Glutamatergic neuron (in vitro differentiated cells): ENCODE measurements around the gene PCGF3. TPM values are rescaled to one million over a fixed set of nuclear protein-coding genes. Genes with fewer than 3 reads are reported as not detected.

ENCODE experiments used
- DNase-seq: peaks from one replicate; pipeline ENCODE4 v3.0.0; 2022
- H3K27ac Mint-ChIP-seq: one replicate; pipeline ENCODE4 v1.8.0; 2020; ENCODE audit warnings: mild to moderate bottlenecking, mixed read lengths, inconsistent platforms; ENCODE audit not compliant: unreplicated experiment
- H3K27me3 Mint-ChIP-seq: one replicate; pipeline ENCODE4 v1.8.0; 2020; ENCODE audit warnings: mild to moderate bottlenecking, moderate library complexity, mixed read lengths, inconsistent platforms; ENCODE audit not compliant: unreplicated experiment
- H3K36me3 Mint-ChIP-seq: one replicate; pipeline ENCODE4 v1.8.0; 2020; ENCODE audit warnings: mild to moderate bottlenecking, mixed read lengths, inconsistent platforms; ENCODE audit not compliant: unreplicated experiment
- H3K4me1 Mint-ChIP-seq: one replicate; pipeline ENCODE4 v1.8.0; 2020; ENCODE audit warnings: mild to moderate bottlenecking, low read depth, mixed read lengths, inconsistent platforms; ENCODE audit not compliant: unreplicated experiment
- H3K4me3 Mint-ChIP-seq: one replicate; pipeline ENCODE4 v1.8.0; 2020; ENCODE audit warnings: mild to moderate bottlenecking, mixed read lengths, inconsistent platforms; ENCODE audit not compliant: unreplicated experiment
- H3K9me3 Mint-ChIP-seq: one replicate; pipeline ENCODE4 v1.8.0; 2020; ENCODE audit warnings: mild to moderate bottlenecking, moderate library complexity, mixed read lengths, inconsistent platforms; ENCODE audit not compliant: unreplicated experiment
- total RNA-seq: library from RNA; stranded (reverse); fragmentation: NEBNext Ultra II Directional; extraction: Animal tissue kit (Norgen Biotek cat#: 25700); gene quantifications from one replicate; pipeline ENCODE4 v1.2.1, GENCODE V29; 2021; ENCODE audit not compliant: unreplicated experiment
- TF ChIP-seq, protein P1 (sequence below): fragments of 200-600 bp; sonication (generic); IDR thresholded peaks from one replicate; pipeline ENCODE4 v1.5.0; 2021; ENCODE audit not compliant: partially characterized antibody, unreplicated experiment

The PCGF3 gene
- total RNA-seq, 1 donor from 2014 or later, result 122 TPM

DNA sequence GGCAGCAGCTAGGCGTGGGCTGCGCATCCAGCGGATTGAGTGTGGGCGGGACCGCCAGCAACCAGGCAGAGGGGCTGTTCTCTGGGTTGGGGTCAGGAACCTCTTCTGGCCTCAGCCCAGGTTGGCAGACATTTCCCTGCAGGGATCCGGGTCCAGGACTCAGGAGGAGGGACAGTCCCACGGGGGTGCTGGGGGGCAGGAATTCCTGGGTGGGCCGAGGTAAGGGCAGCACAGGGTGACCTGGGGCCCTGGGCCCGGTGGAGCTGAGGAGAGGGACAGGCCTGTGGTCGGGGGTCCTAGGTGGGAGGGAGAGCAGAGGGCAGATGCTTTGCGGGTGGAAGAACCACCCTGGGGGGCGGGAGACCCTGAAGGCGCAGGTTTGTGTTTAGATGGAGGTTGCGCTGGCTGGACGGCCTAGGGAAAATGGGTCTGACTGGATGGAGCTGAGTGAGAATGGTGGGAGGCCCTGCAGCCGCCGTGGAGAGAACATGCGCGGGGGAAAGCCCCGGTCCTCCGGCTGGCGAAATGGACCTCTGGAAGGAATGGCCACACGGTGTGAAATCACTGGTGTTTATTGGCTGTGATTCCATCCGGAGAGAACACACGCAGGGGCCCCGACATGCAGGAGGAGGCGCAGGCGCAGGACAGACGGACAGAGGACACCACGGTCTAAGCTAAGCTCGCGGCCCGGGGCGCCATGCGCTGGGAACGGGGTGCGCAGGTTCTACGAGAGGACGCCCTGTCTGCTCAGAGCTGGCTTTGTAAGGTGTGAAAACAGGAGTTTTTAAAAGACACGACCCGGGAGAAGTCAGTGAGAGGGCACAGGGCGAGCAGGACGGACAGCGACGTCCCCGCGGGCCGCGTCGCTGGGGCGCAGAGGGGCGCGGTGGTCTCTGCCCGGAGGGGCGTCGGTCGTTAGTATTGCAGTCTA lies 79.0 kb downstream of the PCGF3 start:
- H3K27me3 Mint-ChIP-seq, result peaks cover 30% of the 10 kb centered on the region
- peaks cover 3% of the 10 kb centered on the region for H3K36me3 Mint-ChIP-seq
- peak overlapping the region; percentile 74 for H3K4me3 Mint-ChIP-seq
- TF ChIP-seq, protein P1, sequence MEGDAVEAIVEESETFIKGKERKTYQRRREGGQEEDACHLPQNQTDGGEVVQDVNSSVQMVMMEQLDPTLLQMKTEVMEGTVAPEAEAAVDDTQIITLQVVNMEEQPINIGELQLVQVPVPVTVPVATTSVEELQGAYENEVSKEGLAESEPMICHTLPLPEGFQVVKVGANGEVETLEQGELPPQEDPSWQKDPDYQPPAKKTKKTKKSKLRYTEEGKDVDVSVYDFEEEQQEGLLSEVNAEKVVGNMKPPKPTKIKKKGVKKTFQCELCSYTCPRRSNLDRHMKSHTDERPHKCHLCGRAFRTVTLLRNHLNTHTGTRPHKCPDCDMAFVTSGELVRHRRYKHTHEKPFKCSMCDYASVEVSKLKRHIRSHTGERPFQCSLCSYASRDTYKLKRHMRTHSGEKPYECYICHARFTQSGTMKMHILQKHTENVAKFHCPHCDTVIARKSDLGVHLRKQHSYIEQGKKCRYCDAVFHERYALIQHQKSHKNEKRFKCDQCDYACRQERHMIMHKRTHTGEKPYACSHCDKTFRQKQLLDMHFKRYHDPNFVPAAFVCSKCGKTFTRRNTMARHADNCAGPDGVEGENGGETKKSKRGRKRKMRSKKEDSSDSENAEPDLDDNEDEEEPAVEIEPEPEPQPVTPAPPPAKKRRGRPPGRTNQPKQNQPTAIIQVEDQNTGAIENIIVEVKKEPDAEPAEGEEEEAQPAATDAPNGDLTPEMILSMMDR, result no peak
- H3K27ac Mint-ChIP-seq, result no peak overlapping the region
- peaks cover 30% of the 10 kb centered on the region for H3K4me1 Mint-ChIP-seq
- DNase-seq, result no peak
- peaks cover 33% of the 10 kb centered on the region for H3K9me3 Mint-ChIP-seq

DNA sequence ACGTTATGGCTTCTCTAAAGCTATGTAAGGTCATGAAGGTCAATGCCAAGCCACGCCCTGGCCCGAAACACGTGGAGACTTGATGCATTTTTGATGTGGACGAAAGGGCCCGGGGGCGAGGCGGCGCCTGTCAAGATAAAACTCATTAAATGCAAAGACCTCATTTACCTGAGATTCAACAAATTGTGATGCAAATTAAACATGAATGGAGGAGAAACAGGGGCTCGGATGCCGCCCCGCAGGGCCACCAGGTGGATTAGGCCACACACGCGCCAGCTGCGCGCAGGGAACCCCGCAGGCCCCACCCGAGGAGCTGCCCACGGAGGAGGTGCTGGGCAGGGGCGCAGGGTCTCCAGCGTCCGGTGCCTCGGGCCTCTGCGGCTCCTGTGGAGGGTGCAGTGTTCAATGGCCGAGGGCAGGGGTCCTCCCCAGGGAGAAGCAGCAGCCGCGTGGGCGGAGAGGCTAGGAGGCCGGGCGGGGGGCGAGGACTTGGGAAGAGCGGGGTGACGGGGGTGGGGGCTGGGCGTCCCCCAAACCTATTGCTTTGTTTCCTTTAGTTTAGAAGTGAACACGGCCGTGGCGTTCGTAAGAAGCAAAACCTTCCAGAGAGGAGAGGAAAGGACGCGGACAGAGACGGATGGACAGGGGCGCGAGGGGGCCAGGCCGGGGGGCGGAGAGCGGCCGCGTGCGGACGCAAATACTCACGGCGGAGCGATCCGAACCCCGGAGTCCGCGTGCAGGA lies 79.9 kb downstream of the PCGF3 start:
- DNase-seq, result no peak
- peak overlapping the region; percentile 74 for H3K4me3 Mint-ChIP-seq
- H3K27me3 Mint-ChIP-seq, result peaks cover 23% of the 10 kb centered on the region
- H3K9me3 Mint-ChIP-seq, result peaks cover 28% of the 10 kb centered on the region
- TF ChIP-seq, protein P1, result no peak
- no peaks in the 10 kb centered on the region for H3K36me3 Mint-ChIP-seq
- no peak overlapping the region for H3K27ac Mint-ChIP-seq
- H3K4me1 Mint-ChIP-seq, result peaks cover 24% of the 10 kb centered on the region

DNA sequence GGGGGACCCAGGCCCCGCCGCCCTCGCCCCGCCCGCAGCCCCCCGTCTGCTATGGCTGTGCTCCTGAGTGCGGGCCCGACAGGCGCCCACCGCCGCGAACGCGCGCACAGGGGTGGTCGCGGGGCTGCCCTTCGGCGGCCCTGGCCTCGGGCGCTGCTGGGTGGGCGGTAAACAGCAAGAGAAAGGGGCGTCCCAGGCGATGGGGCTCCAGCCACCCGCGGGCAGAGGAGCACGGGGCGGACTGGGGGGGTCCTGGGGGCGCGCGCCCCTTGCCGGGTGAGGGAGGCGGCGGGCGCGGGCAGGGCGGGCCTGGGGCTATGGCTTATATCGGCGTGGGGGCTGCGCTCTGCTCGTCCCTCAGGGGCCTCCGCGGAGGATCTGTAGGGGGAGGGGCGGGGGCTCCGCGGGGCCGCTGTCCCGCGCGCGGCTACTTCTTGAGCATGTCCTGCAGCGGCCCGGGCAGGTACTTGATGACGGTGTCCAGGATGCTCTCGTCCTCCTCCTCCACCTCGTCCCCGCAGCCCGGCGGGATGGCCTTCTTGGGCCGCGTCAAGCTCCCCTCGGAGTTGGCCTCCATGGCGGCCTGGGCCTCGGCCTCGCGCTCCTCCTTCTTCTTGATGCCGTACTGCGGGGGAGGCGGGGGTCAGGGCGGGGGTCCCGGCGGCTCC lies 80.6 kb downstream of the PCGF3 start:
- Mint-ChIP-seq H3K4me3 (no peak overlapping the region), H3K4me1 (peaks cover 28% of the 10 kb centered on the region), H3K36me3 (no peaks in the 10 kb centered on the region), H3K27ac (no peak overlapping the region), H3K27me3 (peaks cover 22% of the 10 kb centered on the region), H3K9me3 (peaks cover 25% of the 10 kb centered on the region)
- DNase-seq, result no peak
- TF ChIP-seq, protein P1, result no peak

DNA sequence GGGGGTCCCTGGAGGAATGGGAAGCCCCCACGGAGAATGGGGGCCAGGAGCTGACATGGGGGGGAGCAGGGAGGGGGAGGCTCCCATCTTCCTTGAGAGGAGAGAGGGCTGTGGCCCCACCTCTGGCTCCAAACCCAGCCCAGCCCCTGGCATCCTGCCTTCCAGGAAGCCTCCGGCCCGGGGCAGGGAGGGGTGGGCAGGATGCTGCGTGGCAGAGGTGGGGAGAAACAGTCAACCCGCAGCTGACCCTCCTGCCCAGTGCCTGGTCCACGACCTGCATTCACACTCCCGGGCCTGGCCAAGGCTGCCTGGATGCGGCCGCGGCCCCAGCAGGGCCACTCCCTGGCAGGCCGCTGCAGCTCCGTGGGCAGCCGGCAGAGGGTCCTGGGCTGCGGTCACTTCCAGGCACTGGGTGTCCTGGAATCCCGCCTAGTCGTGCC lies 81.2 kb downstream of the PCGF3 start:
- no peak overlapping the region for H3K4me3 Mint-ChIP-seq
- peaks cover 24% of the 10 kb centered on the region for H3K9me3 Mint-ChIP-seq
- H3K4me1 Mint-ChIP-seq, result peaks cover 28% of the 10 kb centered on the region
- no peaks in the 10 kb centered on the region for H3K36me3 Mint-ChIP-seq
- TF ChIP-seq, protein P1, result no peak
- H3K27me3 Mint-ChIP-seq, result peaks cover 22% of the 10 kb centered on the region
- DNase-seq, result no peak
- H3K27ac Mint-ChIP-seq, result no peak overlapping the region
